Transverse colon (tissue), 4 donors: ENCODE results near the gene PLCB1. TPM values are rescaled to one million over a fixed set of nuclear protein-coding genes. Genes with fewer than 3 reads are reported as not detected.

Experiments used
- DNase-seq: peaks from one replicate; pipeline ENCODE4 v3.0.0-alpha.2; 2019
- H3K27ac ChIP-seq, 4 donors: fragments of 200-600 bp; sonication (generic); 2 replicates each; pipeline ENCODE4 v1.5.1; 2016 to 2018; ENCODE audit warnings: inconsistent platforms in 4 of 4
- H3K27me3 ChIP-seq: fragments of 200-600 bp; sonication (generic); 2 replicates; pipeline ENCODE4 v1.5.1; 2017; ENCODE audit warnings: inconsistent platforms
- H3K36me3 ChIP-seq, 4 donors: fragments of 200-600 bp; sonication (generic); 2 replicates each; pipeline ENCODE4 v1.5.1; 2017 to 2019; ENCODE audit warnings: inconsistent platforms in 4 of 4
- H3K4me1 ChIP-seq, 4 donors: fragments of 200-600 bp; sonication (generic); 2 replicates each; pipeline ENCODE4 v1.5.1; 2017 to 2020; ENCODE audit warnings: inconsistent platforms in 4 of 4
- H3K4me3 ChIP-seq, 4 donors: fragments of 200-600 bp; sonication (generic); 1 replicate in 1 of 4; 2 replicates in 3 of 4; pipeline versions ENCODE4 v1.5.1 to v1.6.1; 2017 to 2019; ENCODE audit warnings: inconsistent platforms in 4 of 4
- H3K9me3 ChIP-seq, 2 donors: fragments of 200-600 bp; sonication (generic); 2 replicates each; pipeline ENCODE4 v1.5.1; 2017 to 2019; ENCODE audit warnings: inconsistent platforms in 2 of 2
- CTCF ChIP-seq, 5 experiments: fragments of 200-600 bp in 3 of 5; fragments of 450-650 bp in 2 of 5; sonication (generic) in 3 of 5; IDR thresholded peaks; 1 replicate in 2 of 5; 2 replicates in 3 of 5; pipeline ENCODE4 v1.5.1; 2016 to 2017; ENCODE audit warnings: antibody characterized with exemption in 5 of 5, inconsistent platforms in 3 of 5, mild to moderate bottlenecking in 2 of 5, moderate library complexity in 1 of 5
- EP300 ChIP-seq: sonication (generic); formaldehyde crosslinking; IDR thresholded peaks from one replicate; pipeline ENCODE4 v1.6.1; 2017; ENCODE audit warnings: antibody characterized with exemption, low read depth
- POLR2A ChIP-seq: fragments of 450-650 bp; IDR thresholded peaks from one replicate; pipeline ENCODE4 v1.6.1; 2016; ENCODE audit warnings: antibody characterized with exemption, mild to moderate bottlenecking, moderate library complexity
- POLR2AphosphoS5 ChIP-seq, 3 donors: sonication (generic); formaldehyde crosslinking; IDR thresholded peaks; one replicate each; pipeline ENCODE4 v1.6.1; 2016; ENCODE audit warnings: antibody characterized with exemption in 3 of 3
- WGBS, 2 donors: methylation state at CpG; one replicate each; pipeline ENCODE4 v1.1.5; 2018; ENCODE audit warnings: low coverage in 1 of 2; 5-methylcytosine and 5-hydroxymethylcytosine counted together
- in situ Hi-C, 4 donors: fragments of 200-750 bp; cut with MboI; loops; one replicate each; pipeline versions ENCODE4 v1.15.0 to v1.15.1; 2017; ENCODE audit warnings: low sequenced_read_pairs in 3 of 4, low pct_ligation_motif_present in 1 of 4, low pct_unique_long_range_greater_than_20kb in 1 of 4
- intact Hi-C: fragments of 100-400 bp; cut with DNase I; formaldehyde crosslinking; loops from one replicate; pipeline ENCODE4 v1.15.1; 2023; ENCODE audit warnings: low total_unique reads
- total RNA-seq, 4 donors: library from RNA; depleted of rRNA; stranded (reverse); fragments of >200 nt; gene quantifications; one replicate each; pipeline ENCODE4 v1.1.0, GENCODE V29; 2016

PLCB1 gene
- total RNA-seq, 4 donors from 2014 or later: 13.1 to 18.6 (median 15.8) TPM

- 74 to 89% methylated on average over 2 of the region's 2 CpGs for WGBS, 2 donors
- in situ Hi-C loops: no loop called here
These were observed 224.7 kb downstream of the PLCB1 start for GRCh38 chr20:8356806-8357205.

GRCh38 chr20:8357703-8358102, 225.6 kb downstream of the PLCB1 start:
- TF ChIP-seq EP300 (no peak), CTCF (IDR thresholded peaks at IDR 0.05) (no peak), POLR2AphosphoS5 (IDR thresholded peaks at IDR 0.05) (no peak), POLR2A (no peak)
- in situ Hi-C loops (no loop called here), intact Hi-C loops (no loop called here)
- H3K36me3 ChIP-seq: no peaks in the 10 kb centered on the region
- H3K4me1 ChIP-seq: peaks cover 0 to 13% (median 0%) of the 10 kb centered on the region in 4 donors
- no peak for DNase-seq
- H3K9me3 ChIP-seq: no peaks in the 10 kb centered on the region
- WGBS, 2 donors: 76 to 88% methylated on average over 2 of the region's 2 CpGs
- H3K27ac ChIP-seq: no peak overlapping the region
- H3K27me3 ChIP-seq: no peaks in the 10 kb centered on the region
- no peak overlapping the region for H3K4me3 ChIP-seq

More at GRCh38 chr20:8356806-8357205, 224.7 kb downstream of the PLCB1 start:
- H3K4me3 ChIP-seq: no peak overlapping the region
- TF ChIP-seq EP300 (no peak), CTCF (IDR thresholded peaks at IDR 0.05) (no peak), POLR2A (no peak), POLR2AphosphoS5 (IDR thresholded peaks at IDR 0.05) (no peak)
- intact Hi-C loops: no loop called here
- H3K27me3 ChIP-seq: no peaks in the 10 kb centered on the region
- H3K9me3 ChIP-seq: no peaks in the 10 kb centered on the region
- no peak overlapping the region for H3K27ac ChIP-seq
- no peaks in the 10 kb centered on the region for H3K36me3 ChIP-seq
- H3K4me1 ChIP-seq: peaks cover 0 to 13% (median 0%) of the 10 kb centered on the region in 4 donors
- no peak for DNase-seq

DNA sequence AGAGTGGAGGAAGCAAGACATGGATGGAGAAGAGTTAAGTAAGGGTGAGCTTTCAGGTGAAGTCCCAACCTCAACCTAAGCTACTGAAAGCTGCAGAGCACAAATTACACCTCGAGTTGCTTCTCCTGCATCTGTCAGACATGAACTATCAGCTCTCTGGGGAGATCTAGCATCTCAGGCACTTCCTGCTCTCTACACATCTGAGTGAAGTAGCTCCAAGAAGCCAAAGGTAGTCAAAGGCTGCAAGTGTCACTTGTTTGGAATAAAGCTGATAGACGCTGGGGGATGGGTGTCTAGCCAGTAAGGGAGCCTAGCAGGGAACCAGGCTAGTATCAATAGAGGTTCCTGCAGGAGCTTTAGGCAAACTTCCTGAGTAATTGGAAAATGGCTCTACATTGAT, 228.0 kb downstream of the PLCB1 start:
- Histone ChIP-seq H3K36me3 (no peaks in the 10 kb centered on the region), H3K4me1 (peaks cover 0 to 13% (median 0%) of the 10 kb centered on the region in 4 donors), H3K27ac (no peak overlapping the region), H3K27me3 (no peaks in the 10 kb centered on the region), H3K9me3 (no peaks in the 10 kb centered on the region), H3K4me3 (no peak overlapping the region)
- no peak for TF ChIP-seq CTCF (IDR thresholded peaks at IDR 0.05)
- TF ChIP-seq POLR2A: no peak
- no peak for TF ChIP-seq EP300
- no peak for TF ChIP-seq POLR2AphosphoS5 (IDR thresholded peaks at IDR 0.05)
- WGBS, 2 donors: 50 to 53% methylated on average over 2 of the region's 2 CpGs
- no peak for DNase-seq
- in situ Hi-C loops: no loop called here
- intact Hi-C loops: loop anchor here (10.0 kb wide), 1 partner anchor 225 kb away; the partner anchor contains the start of gene PLCB1

- intact Hi-C loops (loop anchor here (10.0 kb wide), 1 partner anchor 226 kb away; the partner anchor contains the start of gene PLCB1), in situ Hi-C loops (no loop called here)
- Histone ChIP-seq H3K27me3 (no peaks in the 10 kb centered on the region), H3K4me1 (peaks cover 0 to 13% (median 0%) of the 10 kb centered on the region in 4 donors), H3K36me3 (no peaks in the 10 kb centered on the region), H3K27ac (no peak overlapping the region), H3K9me3 (no peaks in the 10 kb centered on the region), H3K4me3 (no peak overlapping the region)
- TF ChIP-seq POLR2A (no peak), POLR2AphosphoS5 (IDR thresholded peaks at IDR 0.05) (no peak), EP300 (no peak), CTCF (IDR thresholded peaks at IDR 0.05) (no peak)
- 66 to 70% methylated on average over 4 to 5 of the region's 5 CpGs for WGBS, 2 donors
- no peak for DNase-seq
These were observed 229.1 kb downstream of the PLCB1 start for GRCh38 chr20:8361006-8361652.
